ENCODE results near the gene KCNMB2.

The KCNMB2 gene

DNA sequence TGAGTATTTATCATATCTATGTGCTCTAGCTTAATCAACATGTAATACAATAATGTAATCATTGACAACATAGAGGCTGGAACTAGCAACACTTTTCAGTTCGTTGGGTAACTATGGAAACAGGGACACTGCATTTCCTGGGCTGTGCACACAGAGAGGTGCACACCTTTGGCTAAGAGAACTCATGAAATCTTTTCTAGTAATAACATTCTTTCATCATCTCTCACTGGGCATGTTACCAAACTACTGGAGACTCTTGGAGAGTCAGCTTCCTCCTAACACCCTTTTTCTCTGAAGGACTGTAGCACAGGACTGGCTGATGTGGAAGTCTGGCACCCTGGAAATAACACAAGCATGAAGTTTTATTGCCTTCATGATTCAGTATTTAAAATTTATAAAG lies 135.6 kb downstream of the KCNMB2 start:
- no peak overlapping the region for H3K4me3 ChIP-seq (ENCODE audit: low read depth, low read length)
- no peaks in the 10 kb centered on the region for H3K27me3 ChIP-seq
- H3K36me3 ChIP-seq, result no peaks in the 10 kb centered on the region
- DNase-seq, result no peak
- no peaks in the 10 kb centered on the region for H3K4me1 ChIP-seq
- no peaks in the 10 kb centered on the region for H3K9me3 ChIP-seq
- no peak for TF ChIP-seq CTCF (IDR thresholded peaks at IDR 0.05; ENCODE audit: low read depth, low read length)

DNA sequence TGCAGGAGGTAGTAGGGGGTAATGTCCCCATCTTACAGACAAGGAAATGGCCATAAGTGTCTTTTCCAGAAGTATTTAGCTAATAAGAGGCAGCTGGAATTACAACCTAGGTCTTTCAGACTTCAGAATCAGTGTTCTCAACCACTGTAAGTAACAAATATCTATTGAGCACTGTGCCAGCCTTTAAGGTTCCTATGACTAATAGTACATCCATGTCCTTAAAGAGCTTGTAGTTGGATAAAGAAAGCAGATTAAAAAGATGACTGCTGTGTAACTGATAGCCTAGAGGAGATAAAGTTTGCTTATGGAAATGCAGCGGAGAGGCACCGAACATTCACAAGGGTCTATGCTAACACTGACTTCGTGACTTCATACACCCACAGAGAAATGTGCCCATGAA lies 136.0 kb downstream of the KCNMB2 start:
- Histone ChIP-seq H3K4me1 (no peaks in the 10 kb centered on the region), H3K27me3 (no peaks in the 10 kb centered on the region), H3K4me3 (ENCODE audit: low read depth, low read length) (no peak overlapping the region), H3K36me3 (no peaks in the 10 kb centered on the region), H3K9me3 (no peaks in the 10 kb centered on the region)
- TF ChIP-seq CTCF (IDR thresholded peaks at IDR 0.05; ENCODE audit: low read depth, low read length), result no peak
- DNase-seq, result no peak

DNA sequence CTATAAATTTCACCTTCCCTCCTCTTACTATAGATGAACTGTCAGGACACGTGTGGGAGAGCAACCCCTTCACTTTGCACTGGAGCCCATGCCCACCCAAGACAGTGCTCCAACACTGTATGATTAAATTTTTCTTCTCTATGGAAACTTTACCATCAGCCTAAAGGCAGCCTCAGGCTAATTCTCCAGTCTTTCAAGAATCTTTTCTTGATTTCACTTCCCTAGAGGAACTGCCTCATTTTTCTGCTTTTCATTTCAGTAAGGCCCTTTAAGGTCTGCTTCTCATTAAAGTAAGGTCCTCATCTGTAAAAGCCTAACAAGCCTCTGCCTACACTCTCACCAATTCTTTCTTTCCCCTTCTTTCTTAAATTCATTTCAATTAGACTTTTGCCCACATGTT lies 137.3 kb downstream of the KCNMB2 start:
- no peak for TF ChIP-seq CTCF (IDR thresholded peaks at IDR 0.05; ENCODE audit: low read depth, low read length)
- Histone ChIP-seq H3K9me3 (no peaks in the 10 kb centered on the region), H3K4me3 (ENCODE audit: low read depth, low read length) (no peak overlapping the region), H3K27me3 (no peaks in the 10 kb centered on the region), H3K36me3 (no peaks in the 10 kb centered on the region), H3K4me1 (no peaks in the 10 kb centered on the region)
- DNase-seq, result no peak

GRCh38 chr3:178676077-178676476 lies 139.8 kb downstream of the KCNMB2 start:
- no peak overlapping the region for H3K4me3 ChIP-seq (ENCODE audit: low read depth, low read length)
- no peak for TF ChIP-seq CTCF (IDR thresholded peaks at IDR 0.05; ENCODE audit: low read depth, low read length)
- no peaks in the 10 kb centered on the region for H3K4me1 ChIP-seq
- DNase-seq, result no peak
- H3K9me3 ChIP-seq, result no peaks in the 10 kb centered on the region
- H3K27me3 ChIP-seq, result no peaks in the 10 kb centered on the region
- H3K36me3 ChIP-seq, result no peaks in the 10 kb centered on the region

DNA sequence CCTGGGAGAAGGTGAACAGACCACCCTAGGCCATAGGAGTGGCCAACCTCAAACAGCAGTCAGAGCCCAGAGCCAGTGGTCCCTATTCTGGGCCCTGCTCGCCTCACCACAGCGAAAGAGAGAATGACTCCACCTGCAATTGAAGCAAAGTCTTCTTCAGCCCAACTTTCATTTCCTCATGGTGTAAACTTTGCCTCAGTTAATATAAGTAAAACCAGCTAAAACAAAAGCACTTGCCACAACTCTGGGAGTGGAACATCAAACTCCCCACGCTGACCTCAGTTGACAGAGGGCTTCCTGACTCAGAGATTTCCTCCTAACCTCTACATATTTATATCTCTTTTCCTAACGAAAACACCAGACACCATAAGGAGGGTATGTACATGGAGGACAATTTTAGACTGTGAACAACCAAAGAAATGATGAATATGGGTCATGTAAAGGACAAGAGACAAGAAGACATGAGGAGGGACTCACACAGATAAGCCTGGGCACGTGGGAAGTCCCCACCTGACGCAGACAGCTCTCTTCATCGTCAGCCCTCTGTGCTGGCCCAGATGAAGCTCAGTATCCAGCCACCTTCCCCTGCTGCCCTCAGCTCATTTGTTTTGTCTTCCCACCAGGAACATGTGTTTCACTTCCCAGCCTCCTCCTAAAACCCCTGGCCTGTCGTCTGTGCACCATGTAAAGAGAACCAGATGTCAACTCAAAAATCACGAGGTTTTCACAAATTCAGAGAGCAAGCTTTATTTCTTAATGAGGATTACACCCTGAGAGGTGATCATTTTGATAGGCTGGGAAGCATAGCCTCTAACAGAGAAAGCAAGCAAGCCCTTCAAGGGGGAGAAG lies 140.9 kb downstream of the KCNMB2 start:
- TF ChIP-seq CTCF (IDR thresholded peaks at IDR 0.05; ENCODE audit: low read depth, low read length), result no peak
- no peak for DNase-seq
- Histone ChIP-seq H3K4me3 (ENCODE audit: low read depth, low read length) (no peak overlapping the region), H3K4me1 (no peaks in the 10 kb centered on the region), H3K27me3 (no peaks in the 10 kb centered on the region), H3K9me3 (no peaks in the 10 kb centered on the region), H3K36me3 (no peaks in the 10 kb centered on the region)

- no peak overlapping the region for H3K4me3 ChIP-seq (ENCODE audit: low read depth, low read length)
- H3K36me3 ChIP-seq, result no peaks in the 10 kb centered on the region
- TF ChIP-seq CTCF (IDR thresholded peaks at IDR 0.05; ENCODE audit: low read depth, low read length), result no peak
Observed at GRCh38 chr3:178677961-178678360, 141.7 kb downstream of the KCNMB2 start.

More at GRCh38 chr3:178677961-178678360, 141.7 kb downstream of the KCNMB2 start:
- Histone ChIP-seq H3K27me3 (no peaks in the 10 kb centered on the region), H3K4me1 (no peaks in the 10 kb centered on the region), H3K9me3 (no peaks in the 10 kb centered on the region)
- no peak for DNase-seq

Measured in BE2C (cell line).